Ishikawa (cell line): ENCODE measurements around the gene MYBL2.

Source experiments
- CREB1 ChIP-seq: IDR thresholded peaks from 2 replicates; pipeline ENCODE4 v1.6.1; 2012; ENCODE audit warnings: low read depth
- EP300 ChIP-seq: IDR thresholded peaks from 2 replicates; pipeline ENCODE4 v1.6.1; 2012; ENCODE audit warnings: borderline replicate concordance
- FOXM1 ChIP-seq: IDR thresholded peaks from 2 replicates; pipeline ENCODE4 v1.6.1; 2012; ENCODE audit warnings: low read depth, borderline replicate concordance
- RAD21 ChIP-seq: IDR thresholded peaks from 2 replicates; pipeline ENCODE4 v1.6.1; 2012; ENCODE audit warnings: low read depth
- TAF1 ChIP-seq: IDR thresholded peaks from 2 replicates; pipeline ENCODE4 v1.6.1; 2012; ENCODE audit warnings: low read depth, mild to moderate bottlenecking
- TCF12 ChIP-seq: IDR thresholded peaks from 2 replicates; pipeline ENCODE4 v1.6.1; 2012; ENCODE audit warnings: low read depth
- YY1 ChIP-seq: IDR thresholded peaks from 2 replicates; pipeline ENCODE4 v1.6.1; 2012; ENCODE audit warnings: low read depth
- ZBTB7A ChIP-seq: IDR thresholded peaks from 2 replicates; pipeline ENCODE4 v1.6.1; 2012; ENCODE audit warnings: low read depth
- TF ChIP-seq, protein P1 (sequence below): IDR thresholded peaks from 2 replicates; pipeline ENCODE4 v1.6.1; 2012; ENCODE audit warnings: low read depth, mild to moderate bottlenecking
- TF ChIP-seq, protein P2 (sequence below): IDR thresholded peaks from 2 replicates; pipeline ENCODE4 v1.6.1; 2012
- TF ChIP-seq, protein P3 (sequence below): IDR thresholded peaks from 2 replicates; pipeline ENCODE4 v1.6.1; 2012

DNA sequence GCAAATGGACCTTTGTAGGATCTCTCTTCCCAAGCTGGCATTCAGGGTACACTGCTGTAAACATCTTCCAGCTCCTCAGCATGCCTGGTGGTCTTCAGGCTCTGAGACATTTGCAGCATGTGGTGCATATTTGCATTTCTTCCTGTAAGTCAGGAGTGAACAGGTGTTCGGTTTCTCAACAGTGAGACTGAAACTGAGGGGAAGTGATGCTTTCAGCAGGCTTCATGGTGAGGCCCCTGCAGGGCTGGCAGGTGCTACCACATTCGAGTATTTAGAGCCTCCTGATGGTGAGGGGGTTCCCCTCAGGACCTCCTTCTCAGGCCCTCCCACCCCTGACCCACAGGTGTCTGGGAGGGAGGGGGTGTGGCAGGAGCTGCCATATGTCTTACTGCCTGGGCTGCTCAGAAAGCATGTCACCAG lies 15.1 kb downstream of the MYBL2 start:
- no peak for TF ChIP-seq TCF12
- no peak for TF ChIP-seq YY1
- TF ChIP-seq ZBTB7A: no peak
- TF ChIP-seq, protein P1, sequence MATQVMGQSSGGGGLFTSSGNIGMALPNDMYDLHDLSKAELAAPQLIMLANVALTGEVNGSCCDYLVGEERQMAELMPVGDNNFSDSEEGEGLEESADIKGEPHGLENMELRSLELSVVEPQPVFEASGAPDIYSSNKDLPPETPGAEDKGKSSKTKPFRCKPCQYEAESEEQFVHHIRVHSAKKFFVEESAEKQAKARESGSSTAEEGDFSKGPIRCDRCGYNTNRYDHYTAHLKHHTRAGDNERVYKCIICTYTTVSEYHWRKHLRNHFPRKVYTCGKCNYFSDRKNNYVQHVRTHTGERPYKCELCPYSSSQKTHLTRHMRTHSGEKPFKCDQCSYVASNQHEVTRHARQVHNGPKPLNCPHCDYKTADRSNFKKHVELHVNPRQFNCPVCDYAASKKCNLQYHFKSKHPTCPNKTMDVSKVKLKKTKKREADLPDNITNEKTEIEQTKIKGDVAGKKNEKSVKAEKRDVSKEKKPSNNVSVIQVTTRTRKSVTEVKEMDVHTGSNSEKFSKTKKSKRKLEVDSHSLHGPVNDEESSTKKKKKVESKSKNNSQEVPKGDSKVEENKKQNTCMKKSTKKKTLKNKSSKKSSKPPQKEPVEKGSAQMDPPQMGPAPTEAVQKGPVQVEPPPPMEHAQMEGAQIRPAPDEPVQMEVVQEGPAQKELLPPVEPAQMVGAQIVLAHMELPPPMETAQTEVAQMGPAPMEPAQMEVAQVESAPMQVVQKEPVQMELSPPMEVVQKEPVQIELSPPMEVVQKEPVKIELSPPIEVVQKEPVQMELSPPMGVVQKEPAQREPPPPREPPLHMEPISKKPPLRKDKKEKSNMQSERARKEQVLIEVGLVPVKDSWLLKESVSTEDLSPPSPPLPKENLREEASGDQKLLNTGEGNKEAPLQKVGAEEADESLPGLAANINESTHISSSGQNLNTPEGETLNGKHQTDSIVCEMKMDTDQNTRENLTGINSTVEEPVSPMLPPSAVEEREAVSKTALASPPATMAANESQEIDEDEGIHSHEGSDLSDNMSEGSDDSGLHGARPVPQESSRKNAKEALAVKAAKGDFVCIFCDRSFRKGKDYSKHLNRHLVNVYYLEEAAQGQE: no peak
- TF ChIP-seq EP300: no peak
- no peak for TF ChIP-seq RAD21
- TF ChIP-seq, protein P2, sequence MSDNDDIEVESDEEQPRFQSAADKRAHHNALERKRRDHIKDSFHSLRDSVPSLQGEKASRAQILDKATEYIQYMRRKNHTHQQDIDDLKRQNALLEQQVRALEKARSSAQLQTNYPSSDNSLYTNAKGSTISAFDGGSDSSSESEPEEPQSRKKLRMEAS: no peak
- no peak for TF ChIP-seq CREB1
- TF ChIP-seq TAF1: no peak
- TF ChIP-seq, protein P3, sequence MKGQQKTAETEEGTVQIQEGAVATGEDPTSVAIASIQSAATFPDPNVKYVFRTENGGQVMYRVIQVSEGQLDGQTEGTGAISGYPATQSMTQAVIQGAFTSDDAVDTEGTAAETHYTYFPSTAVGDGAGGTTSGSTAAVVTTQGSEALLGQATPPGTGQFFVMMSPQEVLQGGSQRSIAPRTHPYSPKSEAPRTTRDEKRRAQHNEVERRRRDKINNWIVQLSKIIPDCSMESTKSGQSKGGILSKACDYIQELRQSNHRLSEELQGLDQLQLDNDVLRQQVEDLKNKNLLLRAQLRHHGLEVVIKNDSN: no peak
- TF ChIP-seq FOXM1: no peak
